HG03342 (cell line): ENCODE data around the gene SEMA4A.

Source experiments
- ATAC-seq: cut with Tn5 transposase; IDR thresholded peaks from one replicate; pipeline ENCODE4 v1.9.1; 2021; ENCODE audit warnings: mild to moderate bottlenecking, moderate library complexity; ENCODE audit not compliant: unreplicated experiment

The SEMA4A gene

GRCh38 chr1:156225677-156226014 lies 72.3 kb downstream of the SEMA4A start:
- ATAC-seq: no peak

GRCh38 chr1:156226116-156226538 lies 72.7 kb downstream of the SEMA4A start:
- peak; percentile 64 for ATAC-seq

GRCh38 chr1:156226782-156227181 lies 73.4 kb downstream of the SEMA4A start:
- ATAC-seq: peak; percentile 4
